Mucosa of gallbladder (tissue), 1 donor: Measurements from ENCODE around the gene MYMK. TPM values are rescaled to one million over a fixed set of nuclear protein-coding genes. Genes with fewer than 3 reads are reported as not detected.

ENCODE experiments used
- DNase-seq: peaks from one replicate; pipeline ENCODE4 v3.0.0-alpha.2; 2020; ENCODE audit warnings: low spot score
- total RNA-seq: library from RNA; stranded (reverse); gene quantifications from one replicate; pipeline ENCODE4 v1.2.1, GENCODE V29; 2021
- donor health status: DM: no; HTN: no; CAD: no.

MYMK gene
- total RNA-seq, 1 donor from 2014 or later = not detected

DNA sequence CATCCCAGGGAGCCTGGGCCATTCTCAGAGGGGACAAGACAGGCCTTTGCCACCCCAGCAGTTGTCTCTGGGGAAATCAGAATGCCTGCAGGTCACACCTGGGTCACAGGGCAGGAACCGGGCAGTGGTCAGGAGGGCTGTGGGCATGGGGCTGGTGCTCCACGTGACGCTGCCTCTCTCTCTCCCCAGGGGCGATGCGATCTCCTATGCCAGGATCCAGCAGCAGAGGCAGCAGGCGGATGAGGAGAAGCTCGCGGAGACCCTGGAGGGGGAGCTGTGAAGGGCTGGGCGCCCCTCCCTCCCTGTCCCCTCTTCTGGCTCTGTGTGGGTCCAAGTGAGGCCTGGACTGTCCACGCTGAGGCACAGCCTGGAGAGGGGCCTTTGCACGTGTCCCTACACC is 56.4 kb downstream of the MYMK start:
- DNase-seq = no peak

DNA sequence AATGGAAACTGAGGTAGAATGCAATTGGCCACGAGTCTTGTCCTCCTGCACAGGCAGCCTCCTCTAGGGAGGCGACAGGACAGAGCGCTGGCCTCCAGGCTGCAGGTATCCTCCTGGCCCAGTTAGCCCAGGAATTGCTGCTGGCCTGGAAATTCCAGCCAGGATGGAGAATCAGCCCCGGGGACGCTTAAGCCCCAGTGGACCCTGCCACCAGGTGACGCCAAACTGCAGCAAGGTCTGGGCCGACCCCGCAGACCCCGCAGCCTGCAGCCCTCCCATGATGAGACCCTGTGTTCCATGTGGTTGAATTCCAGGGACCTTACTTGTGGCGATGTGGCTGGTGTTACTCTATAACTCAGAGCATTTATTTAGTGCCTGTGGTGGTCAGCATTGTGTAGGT is 57.7 kb downstream of the MYMK start:
- DNase-seq = no peak

DNA sequence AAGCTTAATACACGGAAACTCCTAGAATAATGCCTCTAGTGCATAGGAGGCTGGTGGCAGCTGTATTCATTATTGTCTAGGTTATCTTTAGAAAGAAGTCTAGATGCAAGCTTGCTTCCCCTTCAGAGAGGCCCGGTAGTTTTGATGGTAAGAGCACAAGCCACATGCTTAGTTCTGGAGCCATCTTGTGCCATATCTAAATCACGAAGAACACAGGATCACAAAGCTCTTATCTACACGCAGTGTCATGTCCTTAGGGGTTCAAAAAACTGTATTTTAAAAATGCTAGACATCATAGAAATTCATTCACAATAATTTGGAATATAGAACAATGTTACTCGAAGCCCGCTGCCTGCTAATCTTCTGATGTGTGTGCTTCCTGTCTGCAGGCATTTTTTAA is 58.8 kb downstream of the MYMK start:
- DNase-seq = no peak

DNA sequence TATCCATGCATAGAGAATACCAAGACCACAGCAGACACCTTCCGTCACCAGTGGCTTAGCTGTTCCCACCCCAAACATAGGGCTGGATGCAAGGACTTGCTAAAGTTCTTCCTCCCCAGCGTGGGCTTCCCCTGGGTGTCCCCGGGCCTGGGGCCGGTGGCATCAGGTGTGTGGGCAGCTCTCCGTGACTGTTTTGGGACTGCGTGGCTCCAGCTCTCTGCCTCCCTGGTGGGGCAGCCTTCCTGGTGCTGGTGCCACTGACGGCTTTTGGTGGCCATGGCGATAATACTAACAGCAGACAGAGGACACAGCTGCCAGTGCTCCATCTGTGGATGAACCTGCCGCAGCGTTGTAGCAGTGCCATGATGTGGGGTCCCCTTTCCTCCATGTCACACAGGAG is 60.1 kb downstream of the MYMK start:
- no peak for DNase-seq

Other genes starting within 250 kb of the MYMK start
- 16.3 TPM for gene ABO, start 249.8 kb downstream of the MYMK start, total RNA-seq
- 25.2 TPM for gene SURF6, start 188.8 kb downstream of the MYMK start, total RNA-seq
- gene MED22, start 176.8 kb downstream of the MYMK start, total RNA-seq = 28.7 TPM
- gene RPL7A, start 176.7 kb downstream of the MYMK start, total RNA-seq = 1,477 TPM
- 53.5 TPM for gene SURF1, start 168.5 kb downstream of the MYMK start, total RNA-seq
- 19.5 TPM for gene SURF2, start 168.4 kb downstream of the MYMK start, total RNA-seq
- gene SURF4, start 148.9 kb downstream of the MYMK start, total RNA-seq = 212 TPM
- 1.1 TPM for gene STKLD1, start 148.6 kb downstream of the MYMK start, total RNA-seq
- 27.5 TPM for gene REXO4, start 106.9 kb downstream of the MYMK start, total RNA-seq
- 7.1 TPM for gene ADAMTS13, start 102.6 kb downstream of the MYMK start, total RNA-seq
- 79.3 TPM for gene CACFD1, start 65.0 kb downstream of the MYMK start, total RNA-seq
- gene SLC2A6, start 45.9 kb downstream of the MYMK start, total RNA-seq = 18.4 TPM
- 14.0 TPM for gene ADAMTSL2, start 9.7 kb upstream of the MYMK start, total RNA-seq
- gene FAM163B, start 84.4 kb upstream of the MYMK start, total RNA-seq = 0.81 TPM
- 0.06 TPM for gene DBH, start 111.4 kb upstream of the MYMK start, total RNA-seq
- gene SARDH, start 213.4 kb upstream of the MYMK start, total RNA-seq = 2.8 TPM